Epithelial cell of proximal tubule (primary cell): ENCODE measurements around the gene LYVE1. TPM values are rescaled to one million over a fixed set of nuclear protein-coding genes. Genes with fewer than 3 reads are reported as not detected.

ENCODE experiments used
- DNase-seq: peaks from one replicate; pipeline ENCODE4 v3.0.0-alpha.2; 2011; ENCODE audit warnings: low read depth
- H3K4me3 ChIP-seq: 2 replicates; pipeline ENCODE4 v1.5.1; 2011; ENCODE audit warnings: low read depth, mild to moderate bottlenecking, low read length
- CTCF ChIP-seq: conservative IDR thresholded peaks from 2 replicates; pipeline ENCODE4 v1.5.1; 2012; ENCODE audit warnings: low read depth, mild to moderate bottlenecking, low read length
- total RNA-seq: library from RNA; depleted of rRNA; stranded (reverse); fragments of >200 nt; gene quantifications from 2 replicates; pipeline ENCODE4 v1.2.3, GENCODE V29; 2015

Gene LYVE1
- total RNA-seq, 1 donor from 2014 or later: 0.35 TPM

GRCh38 chr11:10592331-10592730 is 23.9 kb upstream of the LYVE1 start:
- H3K4me3 ChIP-seq: no peak overlapping the region
- TF ChIP-seq CTCF: no peak
- peak; percentile 48 for DNase-seq

DNA sequence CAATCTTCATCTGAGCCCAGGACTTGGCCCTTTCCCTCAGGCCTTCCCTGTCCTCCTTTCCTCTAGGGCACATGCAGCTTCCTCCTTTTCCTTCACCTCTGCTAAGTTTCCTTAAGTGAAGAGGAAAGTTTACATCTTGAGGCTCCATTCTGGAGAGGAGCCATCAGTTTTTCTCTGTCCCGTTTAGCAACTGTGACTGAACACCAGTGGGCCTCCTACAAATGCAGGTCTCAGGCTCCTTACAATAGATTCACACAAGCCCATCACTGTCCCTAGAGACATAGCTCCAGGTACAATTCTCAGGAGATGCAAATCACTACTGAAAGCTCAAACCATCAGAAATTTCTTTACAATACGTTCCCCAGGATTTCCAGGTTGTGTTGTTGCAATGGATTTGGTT is 23.3 kb upstream of the LYVE1 start:
- no peak for TF ChIP-seq CTCF
- H3K4me3 ChIP-seq: no peak overlapping the region
- DNase-seq: no peak

- H3K4me3 ChIP-seq: no peak overlapping the region
- no peak for DNase-seq
- TF ChIP-seq CTCF: no peak
Measured at GRCh38 chr11:10590218-10590915, 21.9 kb upstream of the LYVE1 start.

DNA sequence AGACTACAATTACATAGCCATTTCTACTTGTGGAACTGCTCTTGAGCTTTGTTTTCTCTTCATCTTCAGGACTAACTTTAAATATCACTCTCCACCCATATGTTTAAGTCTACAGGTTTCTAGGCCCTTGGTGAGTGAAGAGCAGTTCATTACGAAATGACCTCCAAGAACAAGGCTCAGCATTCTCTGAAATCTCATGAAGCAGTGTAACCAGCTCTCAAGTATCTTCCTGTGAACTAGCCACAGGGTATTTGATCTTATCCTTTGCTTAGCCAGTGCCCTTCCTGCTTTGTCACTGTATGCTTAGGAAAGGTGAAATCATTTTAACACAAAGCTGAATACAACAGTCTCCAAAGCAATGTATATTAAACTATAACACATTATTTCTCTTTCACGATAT is 20.4 kb upstream of the LYVE1 start:
- TF ChIP-seq CTCF: no peak
- no peak overlapping the region for H3K4me3 ChIP-seq
- no peak for DNase-seq

DNA sequence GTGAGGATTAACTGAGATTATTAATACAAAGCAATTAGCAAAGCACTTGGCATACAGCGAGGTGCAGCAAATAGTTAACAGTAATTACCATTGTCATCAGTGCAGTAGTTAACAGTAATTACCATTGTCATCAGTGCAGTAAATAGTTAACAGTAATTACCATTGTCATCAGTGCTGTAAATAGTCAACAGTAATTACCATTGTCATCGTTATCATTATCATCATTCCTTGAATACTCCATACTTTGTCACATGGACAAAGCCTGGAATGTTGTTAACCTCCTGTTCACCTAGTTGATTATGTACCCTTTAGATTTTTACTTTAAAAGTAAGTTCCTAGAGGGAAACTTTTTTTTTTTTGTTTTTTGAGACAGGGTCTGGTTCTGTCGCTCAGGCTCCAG is 19.5 kb upstream of the LYVE1 start:
- no peak for TF ChIP-seq CTCF
- no peak overlapping the region for H3K4me3 ChIP-seq
- no peak for DNase-seq

DNA sequence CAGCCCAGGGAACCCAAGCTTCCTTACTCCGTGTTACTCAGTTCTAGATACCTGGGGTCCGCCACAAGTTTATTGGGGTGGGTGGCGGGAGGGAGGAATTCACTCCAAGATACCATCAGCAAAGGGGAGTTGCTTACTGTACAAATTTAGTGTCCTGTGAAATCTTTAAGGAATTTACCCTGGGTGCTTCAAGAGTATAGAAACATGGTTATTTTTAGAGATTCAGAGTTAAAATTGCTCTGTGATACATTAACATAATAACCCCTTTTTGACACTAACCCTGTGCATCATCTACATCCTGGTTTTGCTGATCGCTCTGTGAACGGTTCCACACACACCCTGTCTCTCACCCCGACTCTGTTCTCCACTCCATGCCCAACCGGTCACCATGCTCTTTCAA is 18.9 kb upstream of the LYVE1 start:
- TF ChIP-seq CTCF: no peak
- no peak overlapping the region for H3K4me3 ChIP-seq
- no peak for DNase-seq

- DNase-seq: no peak
- H3K4me3 ChIP-seq: no peak overlapping the region
- TF ChIP-seq CTCF: no peak
Measured at GRCh38 chr11:10584071-10584501, 15.6 kb upstream of the LYVE1 start.
